Measurements from ENCODE around the gene CCDC191.

CCDC191 gene

GRCh38 chr3:113948015-113948917 lies 108.1 kb downstream of the CCDC191 start:
- TF ChIP-seq, protein P1, sequence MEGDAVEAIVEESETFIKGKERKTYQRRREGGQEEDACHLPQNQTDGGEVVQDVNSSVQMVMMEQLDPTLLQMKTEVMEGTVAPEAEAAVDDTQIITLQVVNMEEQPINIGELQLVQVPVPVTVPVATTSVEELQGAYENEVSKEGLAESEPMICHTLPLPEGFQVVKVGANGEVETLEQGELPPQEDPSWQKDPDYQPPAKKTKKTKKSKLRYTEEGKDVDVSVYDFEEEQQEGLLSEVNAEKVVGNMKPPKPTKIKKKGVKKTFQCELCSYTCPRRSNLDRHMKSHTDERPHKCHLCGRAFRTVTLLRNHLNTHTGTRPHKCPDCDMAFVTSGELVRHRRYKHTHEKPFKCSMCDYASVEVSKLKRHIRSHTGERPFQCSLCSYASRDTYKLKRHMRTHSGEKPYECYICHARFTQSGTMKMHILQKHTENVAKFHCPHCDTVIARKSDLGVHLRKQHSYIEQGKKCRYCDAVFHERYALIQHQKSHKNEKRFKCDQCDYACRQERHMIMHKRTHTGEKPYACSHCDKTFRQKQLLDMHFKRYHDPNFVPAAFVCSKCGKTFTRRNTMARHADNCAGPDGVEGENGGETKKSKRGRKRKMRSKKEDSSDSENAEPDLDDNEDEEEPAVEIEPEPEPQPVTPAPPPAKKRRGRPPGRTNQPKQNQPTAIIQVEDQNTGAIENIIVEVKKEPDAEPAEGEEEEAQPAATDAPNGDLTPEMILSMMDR (IDR thresholded peaks at IDR 0.05; ENCODE audit: control extremely low read depth, extremely low read depth, low read depth, missing control alignments) = no peak
- ChIA-PET POLR2A (no interaction called here), CTCF (no interaction called here)
- peak; percentile 71 for DNase-seq (ENCODE audit: extremely low spot score)

DNA sequence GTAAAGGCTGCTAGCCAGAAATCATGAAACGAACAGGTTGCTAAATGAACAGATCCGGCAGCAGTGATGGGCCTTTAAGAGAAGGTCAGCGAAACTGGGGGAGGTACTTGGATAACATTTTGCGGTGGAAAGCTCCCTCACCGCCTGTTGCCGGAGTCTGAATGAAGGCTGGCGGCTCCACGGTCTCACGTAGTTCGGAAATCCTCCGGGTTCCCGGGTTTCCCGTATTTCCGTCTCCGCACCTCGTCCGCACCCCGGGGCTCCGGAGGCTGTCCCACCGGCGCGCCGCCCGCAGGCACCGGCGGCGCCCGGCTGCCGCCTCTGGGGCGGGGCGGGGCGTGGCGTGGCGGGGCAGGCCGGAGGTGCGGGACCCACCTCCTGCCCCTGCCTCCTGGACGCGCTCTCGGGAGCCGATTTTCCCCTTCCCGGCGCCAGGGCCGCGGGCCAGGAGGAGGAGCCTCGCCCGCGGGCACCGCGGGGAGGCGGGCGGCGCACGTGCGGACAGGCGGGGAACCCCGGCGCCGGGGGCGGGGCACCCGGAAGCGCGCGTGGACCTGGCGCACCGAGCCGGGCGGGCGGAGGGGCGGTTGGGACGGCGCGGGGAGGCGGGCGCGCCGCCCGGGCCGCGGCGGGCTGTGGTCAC lies 108.8 kb downstream of the CCDC191 start, which contains the start of gene ZDHHC23:
Gene ZDHHC23 (plus strand): TSS at position 642 of the 643 bp plus-strand sequence. CDS start 790 bp downstream, outside the sequence.
- TF ChIP-seq, protein P1 (IDR thresholded peaks at IDR 0.05; ENCODE audit: control extremely low read depth, extremely low read depth, low read depth, missing control alignments) = no peak
- ChIA-PET CTCF (no interaction called here), POLR2A (no interaction called here)
- DNase-seq (ENCODE audit: extremely low spot score) = peak; percentile 80

DNA sequence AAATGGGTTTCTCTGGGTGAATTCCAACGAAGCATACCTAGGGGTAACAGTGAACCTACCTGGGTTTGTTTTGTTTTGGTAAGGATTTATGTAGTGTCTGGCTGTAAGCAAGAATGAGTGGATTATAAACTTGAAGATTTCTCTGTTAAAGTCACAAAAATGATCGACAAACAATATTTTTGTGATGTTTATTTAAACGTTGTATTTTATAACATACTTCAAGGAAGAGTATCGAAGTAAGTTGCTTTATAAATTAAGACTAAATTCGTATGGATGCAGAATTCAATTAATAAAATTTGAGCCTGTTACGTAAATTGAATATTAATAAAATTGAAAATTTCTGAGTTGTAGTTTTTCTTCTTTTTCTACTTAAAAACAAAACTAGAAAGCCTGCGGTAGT lies 109.5 kb downstream of the CCDC191 start:
- TF ChIP-seq, protein P1 (IDR thresholded peaks at IDR 0.05; ENCODE audit: control extremely low read depth, extremely low read depth, low read depth, missing control alignments) = no peak
- ChIA-PET POLR2A (no interaction called here), CTCF (interaction anchor here (1.1 kb wide), 1 partner anchor 11 kb away, joined by 5 read pairs; no protein-coding TSS in a partner anchor)
- DNase-seq (ENCODE audit: extremely low spot score) = no peak

DNA sequence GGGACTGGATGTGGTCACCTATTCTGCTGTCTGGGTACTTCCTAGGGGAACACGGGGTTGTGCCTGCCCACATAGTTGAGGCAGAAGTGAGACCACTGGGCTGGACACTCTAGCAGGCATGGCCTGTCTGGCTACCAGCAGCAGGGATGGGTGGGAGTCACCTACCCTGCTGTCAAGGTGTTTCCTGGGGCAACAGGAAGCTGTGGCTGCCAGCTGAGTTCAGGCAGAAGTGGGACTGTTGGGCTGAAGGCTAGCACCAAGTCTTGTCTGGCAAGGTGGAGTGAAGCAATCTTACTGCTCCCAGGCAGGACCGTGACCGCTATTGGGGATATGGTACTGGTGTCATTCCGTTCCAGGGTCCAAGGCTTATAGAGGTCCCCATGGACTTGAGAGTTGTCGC lies 128.8 kb downstream of the CCDC191 start:
- TF ChIP-seq, protein P1 (IDR thresholded peaks at IDR 0.05; ENCODE audit: control extremely low read depth, extremely low read depth, low read depth, missing control alignments) = no peak
- CTCF ChIA-PET = interaction anchor here (0.9 kb wide), 2 partner anchors 9 to 11 kb away, joined by 3 read pairs; no protein-coding TSS in a partner anchor
- POLR2A ChIA-PET = no interaction called here
- no peak for DNase-seq (ENCODE audit: extremely low spot score)

DNA sequence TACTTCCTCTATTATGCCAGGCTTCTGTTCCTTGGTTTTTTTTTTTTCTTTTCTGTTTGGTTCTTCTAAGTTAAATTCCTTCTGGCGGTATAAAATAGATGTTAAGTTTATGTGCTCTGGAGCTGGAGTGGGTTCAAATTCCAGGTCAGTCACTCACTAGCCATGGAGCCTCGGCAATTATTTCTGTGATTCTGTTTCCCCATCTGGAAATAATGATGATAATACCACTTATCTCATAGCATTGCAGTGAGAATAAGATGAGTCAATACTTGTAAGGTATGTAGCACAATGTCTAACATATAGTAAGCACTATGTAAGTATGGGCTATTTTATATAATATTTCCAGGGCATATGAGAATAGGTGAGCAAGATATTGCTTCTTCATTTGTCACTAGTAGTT lies 141.7 kb downstream of the CCDC191 start:
- ChIA-PET CTCF (interaction anchor here (1.4 to 3.0 kb wide), 5 partner anchors 49 to 179 kb away, joined by 3 to 20 read pairs (median 9); partner anchors contain the start of gene GRAMD1C), POLR2A (no interaction called here)
- DNase-seq (ENCODE audit: extremely low spot score) = no peak
- TF ChIP-seq, protein P1 (IDR thresholded peaks at IDR 0.05; ENCODE audit: control extremely low read depth, extremely low read depth, low read depth, missing control alignments) = no peak

All from GM10248 (cell line).